GM21576 (cell line): ENCODE results near the gene MXRA8.
A peak's percentile ranks its signal among the peaks of the same experiment; 100 is the strongest.
"Not testable (repeated sequence)": the region's sequence is repeated elsewhere in the genome, so short reads cannot be mapped to it uniquely, and the experiment has no call there.

ENCODE experiments used
- ATAC-seq: cut with Tn5 transposase; IDR thresholded peaks from one replicate; pipeline ENCODE4 v1.9.1; 2021; ENCODE audit warnings: mild to moderate bottlenecking, moderate library complexity; ENCODE audit not compliant: unreplicated experiment

MXRA8 gene

GRCh38 chr1:1393428-1393827 lies 35.1 kb upstream of the MXRA8 start:
- no peak for ATAC-seq

DNA sequence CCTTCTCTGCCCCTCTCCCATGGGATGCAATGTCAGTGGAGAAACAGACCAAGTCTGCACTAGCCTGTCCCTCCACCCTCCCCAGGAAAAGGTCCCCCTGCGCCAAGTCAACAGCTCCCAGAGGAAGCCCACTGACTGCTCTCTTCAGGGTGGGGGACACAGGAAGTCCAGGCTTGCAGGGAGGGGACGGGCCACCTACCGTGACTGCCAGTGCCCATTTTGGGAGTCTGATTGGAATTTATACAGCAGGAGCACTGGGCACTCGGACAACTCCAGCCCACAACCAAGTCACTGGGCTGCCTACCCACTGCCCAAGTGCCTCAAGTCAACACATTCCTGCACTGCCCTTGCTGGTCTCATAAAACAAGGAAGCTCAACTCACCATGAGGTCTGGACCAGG lies 34.7 kb upstream of the MXRA8 start:
- no peak for ATAC-seq

GRCh38 chr1:1391225-1391624 lies 32.9 kb upstream of the MXRA8 start:
- ATAC-seq, result no peak

DNA sequence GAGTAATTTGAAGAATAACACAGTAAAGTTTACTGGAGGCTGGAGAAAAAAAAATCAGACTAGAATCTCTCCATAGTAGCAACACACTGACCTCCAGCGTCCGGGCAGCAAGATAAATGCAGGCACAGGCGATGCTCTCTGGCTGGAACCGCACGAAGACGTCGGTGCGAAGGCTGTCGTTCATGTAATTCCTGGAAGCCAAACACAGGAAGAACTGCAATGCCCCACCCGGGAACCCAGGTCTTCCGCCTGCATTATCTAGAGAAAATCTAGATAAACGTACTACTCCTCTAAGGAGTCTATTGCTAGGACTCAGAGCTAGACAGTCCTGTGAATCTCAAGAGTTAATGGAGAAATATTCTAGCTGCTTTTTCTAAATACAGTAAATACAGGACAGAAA lies 32.3 kb upstream of the MXRA8 start:
- ATAC-seq, result no peak

- no peak for ATAC-seq
Measured at GRCh38 chr1:1388078-1388472, 29.7 kb upstream of the MXRA8 start.

DNA sequence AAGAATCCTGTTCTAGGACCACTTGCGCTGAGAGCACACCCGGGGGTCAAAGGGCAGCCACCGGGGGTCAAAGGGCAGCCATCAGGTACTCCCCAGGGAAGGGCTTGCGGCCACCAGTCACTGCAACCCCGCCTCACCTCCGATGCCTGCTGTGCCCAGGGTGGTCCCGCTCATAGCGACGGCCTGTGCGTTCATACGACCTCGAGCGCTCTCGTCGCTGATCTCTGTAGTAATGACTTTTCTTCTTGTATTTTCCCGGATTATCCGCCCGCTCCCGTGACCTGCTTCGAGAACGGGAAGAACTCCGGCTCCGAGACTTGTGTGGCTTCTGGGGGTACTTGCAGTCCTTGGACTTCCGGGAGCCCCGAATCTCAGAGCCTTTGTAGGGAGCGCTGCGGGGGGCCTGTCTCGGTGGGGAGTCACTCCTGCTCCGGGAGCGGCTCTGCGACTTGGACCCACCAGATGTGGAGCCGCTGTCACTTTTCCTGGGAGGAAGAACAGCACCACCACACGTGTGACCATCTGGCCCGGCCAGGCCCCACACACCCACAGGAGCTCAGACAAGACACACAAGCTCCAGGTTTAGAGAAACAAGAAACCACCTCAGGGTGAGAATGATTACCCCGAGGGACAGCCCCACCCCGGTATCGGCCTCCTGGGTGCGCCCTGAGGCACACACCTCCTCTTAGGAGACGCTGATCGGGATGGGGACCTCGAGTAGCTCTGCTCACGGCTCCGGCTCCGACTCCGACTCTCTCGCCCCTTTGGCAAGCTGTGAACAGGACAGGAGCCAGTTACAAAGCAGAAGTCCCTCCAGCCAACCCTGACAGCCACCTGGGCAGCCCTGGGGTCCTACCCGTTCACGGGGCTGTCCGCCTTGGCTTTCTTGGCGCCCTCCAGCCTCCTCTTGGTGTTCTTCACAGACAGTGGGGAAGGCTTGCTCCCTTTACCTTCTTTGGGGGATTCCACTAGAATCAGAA lies 29.0 kb upstream of the MXRA8 start:
- ATAC-seq, result no peak

GRCh38 chr1:1385931-1386330 lies 27.6 kb upstream of the MXRA8 start:
- no peak for ATAC-seq

GRCh38 chr1:1385339-1385738 lies 27.0 kb upstream of the MXRA8 start:
- ATAC-seq, result not testable (repeated sequence)

- no peak for ATAC-seq
Measured at GRCh38 chr1:1381294-1381693, 22.9 kb upstream of the MXRA8 start.

- ATAC-seq, result no peak
Measured at GRCh38 chr1:1380860-1381259, 22.5 kb upstream of the MXRA8 start.

GRCh38 chr1:1377540-1378205 lies 19.3 kb upstream of the MXRA8 start:
- ATAC-seq, result no peak

GRCh38 chr1:1376551-1377226 lies 18.3 kb upstream of the MXRA8 start:
- no peak for ATAC-seq

GRCh38 chr1:1374929-1375662 lies 16.7 kb upstream of the MXRA8 start, which contains the start of gene AURKAIP1:
TSS of gene AURKAIP1 (minus strand) at chr1:1375207. CDS start at chr1:1374756, 451 bp downstream.
- peak; percentile 84 for ATAC-seq

DNA sequence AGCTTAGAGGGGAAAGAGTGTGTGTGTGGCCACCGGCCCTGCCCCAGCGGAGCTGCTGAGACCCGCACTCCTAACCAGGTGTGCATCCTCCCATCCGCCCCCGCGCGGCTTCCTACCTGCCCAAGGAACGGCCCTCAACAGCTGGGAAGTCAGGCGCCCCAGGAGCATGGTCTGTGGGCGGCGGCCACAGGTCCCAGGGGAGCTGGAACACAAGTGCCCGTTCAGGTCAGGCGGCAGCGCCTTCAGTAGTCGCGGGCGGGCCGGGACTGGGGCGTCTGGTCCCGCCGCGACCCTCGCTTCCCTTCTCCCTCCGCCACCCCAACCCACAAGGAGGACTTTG lies 16.2 kb upstream of the MXRA8 start:
- ATAC-seq, result no peak

- ATAC-seq, result no peak
Measured at GRCh38 chr1:1373815-1374588, 15.6 kb upstream of the MXRA8 start.

DNA sequence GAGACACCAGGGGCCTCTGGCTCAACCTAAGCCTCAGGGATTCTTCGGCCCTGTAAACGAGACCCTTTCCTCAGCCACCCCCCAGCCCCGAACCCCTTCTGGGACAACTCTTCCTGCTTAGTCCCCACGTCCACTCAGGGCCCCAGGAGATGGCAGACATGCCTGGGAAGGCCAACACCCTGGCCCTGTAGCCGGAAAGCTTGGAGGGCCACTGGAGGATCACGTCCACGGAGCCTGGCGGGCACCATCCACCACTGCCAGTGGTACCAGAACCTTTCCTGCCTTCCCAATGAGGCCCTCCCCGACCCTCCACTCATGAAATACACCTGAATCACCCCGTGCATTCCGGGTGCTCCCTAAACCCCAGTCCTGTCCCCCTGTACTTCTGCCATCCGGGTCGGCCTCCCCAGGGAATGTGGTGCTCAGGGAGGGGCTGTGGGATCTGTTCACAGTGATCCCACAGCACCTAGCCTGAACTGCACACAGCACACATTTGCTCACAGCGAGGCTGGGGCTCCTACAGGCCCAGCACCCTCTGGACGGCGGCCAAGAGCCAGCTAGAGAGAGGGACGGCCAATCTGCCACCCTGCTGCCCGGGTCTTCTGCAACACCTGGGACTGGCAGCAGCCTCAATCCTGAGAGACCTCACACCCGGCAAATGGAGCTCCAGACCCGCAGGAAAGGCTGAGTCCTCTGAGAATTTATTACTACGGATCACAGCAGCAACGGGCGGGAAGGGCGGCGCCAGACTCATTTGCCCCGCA lies 14.9 kb upstream of the MXRA8 start:
- no peak for ATAC-seq

DNA sequence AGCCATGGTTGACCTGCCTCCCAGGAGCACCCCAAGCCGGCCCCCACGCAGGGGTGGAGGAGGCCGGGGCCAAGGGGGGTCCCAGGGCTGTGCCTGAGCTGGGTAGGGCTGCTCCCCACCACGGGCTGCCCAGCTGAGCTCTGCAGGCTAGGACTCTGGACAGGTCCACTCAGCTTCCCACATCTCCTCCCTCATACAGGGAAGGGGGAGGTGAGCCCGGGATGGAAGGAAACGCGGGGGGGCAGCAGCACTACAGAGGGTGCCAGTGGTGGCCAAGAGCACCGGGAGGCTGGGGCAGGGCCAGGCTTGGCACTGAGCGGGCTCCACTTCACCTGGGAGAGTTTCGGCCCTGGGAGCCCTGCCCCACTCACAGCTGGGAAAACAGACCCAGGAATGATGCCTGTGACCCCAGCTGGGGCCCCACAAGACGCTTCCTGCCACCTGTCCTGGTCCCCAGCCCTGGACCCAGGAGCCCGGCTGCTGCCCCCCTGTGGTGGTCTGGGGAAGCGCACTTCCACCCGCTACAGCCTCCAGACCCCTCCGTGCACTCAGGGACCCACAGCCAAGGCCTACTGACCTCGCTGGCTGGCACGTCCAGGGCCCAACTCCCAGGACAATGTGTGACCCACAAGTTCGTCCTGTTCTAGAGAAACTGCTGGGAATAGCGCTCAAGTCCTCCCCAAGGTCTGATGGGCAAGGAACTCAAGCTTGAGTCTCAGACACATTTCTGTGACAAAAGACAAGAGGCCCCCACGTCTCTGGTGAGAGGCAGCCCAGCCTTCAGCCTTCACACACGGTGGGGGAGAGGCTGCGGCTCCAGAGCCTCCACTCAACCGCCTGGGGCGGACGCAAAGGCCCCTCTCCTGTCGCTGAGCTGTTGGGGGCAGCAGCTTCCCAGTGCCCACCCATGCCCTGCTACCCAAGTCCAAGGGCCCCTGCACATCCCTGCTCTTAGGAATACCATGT lies 13.7 kb upstream of the MXRA8 start:
- no peak for ATAC-seq

- ATAC-seq, result no peak
Measured at GRCh38 chr1:1371364-1371745, 13.0 kb upstream of the MXRA8 start.
